ENCODE results near the gene OPCML.

OPCML gene

GRCh38 chr11:133355095-133355494 is 177.2 kb downstream of the OPCML start:
- DNase-seq, result no peak

GRCh38 chr11:133354069-133354468 is 178.2 kb downstream of the OPCML start:
- no peak for DNase-seq

- DNase-seq, result no peak
Measured at GRCh38 chr11:133350045-133350444, 182.3 kb downstream of the OPCML start.

GRCh38 chr11:133347988-133348387 is 184.3 kb downstream of the OPCML start:
- DNase-seq, result no peak

- DNase-seq, result no peak
Measured at GRCh38 chr11:133346137-133346536, 186.2 kb downstream of the OPCML start.

GRCh38 chr11:133343951-133344350 is 188.3 kb downstream of the OPCML start:
- no peak for DNase-seq

- DNase-seq, result no peak
Measured at GRCh38 chr11:133339495-133340140, 192.7 kb downstream of the OPCML start.

GRCh38 chr11:133338588-133338987 is 193.7 kb downstream of the OPCML start:
- no peak for DNase-seq

- no peak for DNase-seq
Measured at GRCh38 chr11:133337951-133338418, 194.3 kb downstream of the OPCML start.

GRCh38 chr11:133337193-133337592 is 195.1 kb downstream of the OPCML start:
- no peak for DNase-seq

GRCh38 chr11:133331031-133331430 is 201.3 kb downstream of the OPCML start:
- no peak for DNase-seq

GRCh38 chr11:133326849-133327248 is 205.5 kb downstream of the OPCML start:
- DNase-seq, result no peak

GRCh38 chr11:133326332-133326731 is 206.0 kb downstream of the OPCML start:
- DNase-seq, result no peak

GRCh38 chr11:133325711-133326110 is 206.6 kb downstream of the OPCML start:
- no peak for DNase-seq

- no peak for DNase-seq
Measured at GRCh38 chr11:133323354-133323753, 208.9 kb downstream of the OPCML start.

GRCh38 chr11:133318221-133318620 is 214.1 kb downstream of the OPCML start:
- no peak for DNase-seq

GRCh38 chr11:133311230-133311629 is 221.1 kb downstream of the OPCML start:
- no peak for DNase-seq

- no peak for DNase-seq
Measured at GRCh38 chr11:133306019-133306418, 226.3 kb downstream of the OPCML start.

- DNase-seq, result no peak
Measured at GRCh38 chr11:133305208-133305956, 226.9 kb downstream of the OPCML start.

GRCh38 chr11:133303262-133303661 is 229.0 kb downstream of the OPCML start:
- no peak for DNase-seq

- no peak for DNase-seq
Measured at GRCh38 chr11:133302056-133302455, 230.2 kb downstream of the OPCML start.

GRCh38 chr11:133300666-133301065 is 231.6 kb downstream of the OPCML start:
- no peak for DNase-seq

- DNase-seq, result no peak
Measured at GRCh38 chr11:133291780-133292179, 240.5 kb downstream of the OPCML start.

- DNase-seq, result no peak
Measured at GRCh38 chr11:133285359-133285758, 246.9 kb downstream of the OPCML start.
